WI38 (cell line): Measurements from ENCODE around the gene ENKUR.

ENCODE experiments used
- H3K4me3 ChIP-seq: 2 replicates; pipeline ENCODE4 v1.5.1; 2011; ENCODE audit warnings: low read depth, mild to moderate bottlenecking, control low read depth, low read length
- CTCF ChIP-seq: IDR thresholded peaks from 2 replicates; pipeline ENCODE4 v1.5.1; 2012; ENCODE audit warnings: low read depth, mild to moderate bottlenecking, control low read depth, low read length

The ENKUR gene

GRCh38 chr10:25057886-25058285 is 41.9 kb upstream of the ENKUR start:
- TF ChIP-seq CTCF, result no peak
- no peak overlapping the region for H3K4me3 ChIP-seq

- H3K4me3 ChIP-seq, result no peak overlapping the region
- no peak for TF ChIP-seq CTCF
Observed at GRCh38 chr10:25056726-25057125, 40.8 kb upstream of the ENKUR start.

- no peak overlapping the region for H3K4me3 ChIP-seq
- TF ChIP-seq CTCF, result no peak
Observed at GRCh38 chr10:25052012-25052411, 36.1 kb upstream of the ENKUR start.

GRCh38 chr10:25050402-25050801 is 34.4 kb upstream of the ENKUR start:
- H3K4me3 ChIP-seq, result no peak overlapping the region
- TF ChIP-seq CTCF, result no peak

GRCh38 chr10:25049966-25050365 is 34.0 kb upstream of the ENKUR start:
- H3K4me3 ChIP-seq, result no peak overlapping the region

GRCh38 chr10:25048450-25048849 is 32.5 kb upstream of the ENKUR start:
- H3K4me3 ChIP-seq, result no peak overlapping the region
- no peak for TF ChIP-seq CTCF

More at GRCh38 chr10:25049966-25050365, 34.0 kb upstream of the ENKUR start:
- no peak for TF ChIP-seq CTCF

GRCh38 chr10:25047591-25048301 is 31.8 kb upstream of the ENKUR start:
- no peak overlapping the region for H3K4me3 ChIP-seq
- no peak for TF ChIP-seq CTCF
